GDM1 (cell line): ENCODE results near the gene ADIPOQ.
"Not testable (repeated sequence)": the region's sequence is repeated elsewhere in the genome, so short reads cannot be mapped to it uniquely, and the experiment has no call there.

Source experiments
- DNase-seq: peaks from one replicate; lab custom pipeline; 2025; lab: John Stamatoyannopoulos, UW

ADIPOQ gene

DNA sequence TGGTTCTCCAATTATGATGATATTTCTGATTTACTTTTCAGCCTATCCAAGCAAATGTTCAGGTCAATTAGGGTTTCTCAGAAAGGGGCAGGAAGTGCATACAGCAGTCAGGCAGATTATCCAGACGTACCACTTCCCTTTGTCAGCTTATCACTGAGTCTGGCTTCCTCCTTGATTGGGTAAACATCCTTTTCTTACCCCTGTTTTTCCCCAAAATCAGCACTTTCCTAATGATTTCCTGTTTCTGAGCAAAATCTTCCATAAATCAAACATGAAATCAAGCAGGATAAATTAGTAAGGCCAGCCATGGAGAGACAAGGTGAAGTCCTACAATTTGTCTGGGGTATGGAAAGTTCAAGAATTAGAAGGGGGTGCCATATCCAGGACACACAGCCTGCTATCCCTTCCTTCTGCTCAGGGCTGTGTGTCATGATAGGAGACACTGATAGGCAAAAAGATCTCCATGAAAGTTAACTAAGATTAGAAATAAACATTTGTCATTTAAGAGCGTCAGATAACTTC lies 29.0 kb downstream of the ADIPOQ start:
- DNase-seq, result no peak

DNA sequence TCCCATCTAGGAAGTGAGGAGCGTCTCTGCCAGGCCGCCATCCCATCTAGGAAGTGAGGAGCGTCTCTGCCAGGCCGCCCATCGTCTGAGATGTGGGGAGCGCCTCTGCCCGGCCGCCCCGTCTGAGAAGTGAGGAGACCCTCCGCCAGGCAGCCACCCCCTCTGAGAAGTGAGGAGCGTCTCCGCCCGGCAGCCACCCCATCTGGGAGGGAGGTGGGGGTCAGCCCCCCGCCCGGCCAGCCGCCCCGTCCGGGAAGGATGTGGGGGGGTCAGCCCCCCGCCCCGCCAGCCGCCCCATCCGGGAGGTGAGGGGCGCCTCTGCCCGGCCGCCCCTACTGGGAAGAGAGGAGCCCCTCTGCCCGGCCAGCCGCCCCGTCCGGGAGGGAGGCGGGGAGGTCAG lies 31.3 kb downstream of the ADIPOQ start:
- not testable (repeated sequence) for DNase-seq

DNA sequence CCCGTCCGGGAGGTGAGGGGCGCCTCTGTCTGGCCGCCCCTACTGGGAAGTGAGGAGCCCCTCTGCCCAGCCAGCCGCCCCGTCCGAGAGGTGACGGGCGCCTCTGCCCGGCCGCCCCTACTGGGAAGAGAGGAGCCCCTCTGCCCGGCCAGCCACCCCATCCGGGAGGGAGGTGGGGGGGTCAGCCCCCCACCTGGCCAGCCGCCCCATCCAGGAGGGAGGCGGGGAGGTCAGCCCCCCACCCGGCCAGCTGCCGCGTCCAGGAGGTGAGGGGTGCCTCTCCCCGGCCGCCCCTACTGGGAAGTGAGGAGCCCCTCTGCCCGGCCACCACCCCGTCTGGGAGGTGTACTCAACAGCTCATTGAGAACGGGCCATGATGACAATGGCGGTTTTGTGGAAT lies 31.7 kb downstream of the ADIPOQ start:
- DNase-seq, result not testable (repeated sequence)

DNA sequence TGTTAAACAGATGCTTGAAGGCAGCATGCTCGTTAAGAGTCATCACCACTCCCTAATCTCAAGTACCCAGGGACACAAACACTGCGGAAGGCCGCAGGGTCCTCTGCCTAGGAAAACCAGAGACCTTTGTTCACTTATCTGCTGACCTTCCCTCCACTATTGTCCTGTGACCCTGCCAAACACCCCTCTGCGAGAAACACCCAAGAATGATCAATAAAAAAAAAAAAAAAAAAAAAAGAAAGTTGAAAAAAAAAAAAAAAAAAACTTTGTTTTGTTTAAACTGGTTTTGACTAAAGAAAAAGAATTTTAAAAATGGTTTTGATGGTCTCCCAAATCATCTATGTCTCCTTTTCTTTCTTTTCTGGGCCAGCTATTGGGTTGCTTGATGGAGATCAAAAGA lies 32.3 kb downstream of the ADIPOQ start:
- DNase-seq, result not testable (repeated sequence)

DNA sequence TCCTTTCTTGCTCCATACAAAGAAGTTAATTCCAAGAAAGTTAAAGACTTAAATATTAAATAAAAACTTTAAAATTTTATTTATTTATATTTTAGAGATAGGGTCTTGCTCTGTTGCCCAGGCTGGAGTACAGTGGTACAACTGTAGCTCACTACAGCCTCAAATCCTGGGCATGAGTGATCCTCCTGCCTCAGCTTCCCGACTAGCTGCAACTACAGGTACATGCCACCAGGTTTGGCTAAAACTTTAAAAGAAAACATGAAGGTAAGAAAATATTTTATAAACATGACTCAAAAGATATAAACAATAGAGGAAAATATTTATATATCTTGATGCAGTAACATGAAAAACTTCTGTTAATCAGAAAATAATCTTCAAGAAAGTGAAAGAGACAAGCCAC lies 33.2 kb downstream of the ADIPOQ start:
- no peak for DNase-seq

DNA sequence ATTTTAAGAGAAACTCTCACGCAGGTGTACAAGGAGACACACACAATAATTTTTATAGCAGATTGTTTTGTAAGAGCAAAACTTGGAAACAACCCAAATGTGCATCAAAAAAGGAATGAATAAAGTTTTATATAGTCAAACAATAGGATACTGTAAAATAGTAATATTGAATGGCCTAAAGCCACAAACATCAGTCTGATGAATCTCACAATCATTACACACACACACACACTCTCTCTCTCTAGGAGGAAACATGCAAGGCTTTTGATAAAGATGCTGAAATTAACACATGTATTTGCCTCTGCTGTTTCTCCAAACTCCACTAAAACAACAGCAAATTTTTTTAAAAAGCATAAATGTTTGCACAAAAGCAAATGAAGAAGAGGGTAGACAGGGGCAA lies 37.3 kb downstream of the ADIPOQ start:
- DNase-seq, result no peak

DNA sequence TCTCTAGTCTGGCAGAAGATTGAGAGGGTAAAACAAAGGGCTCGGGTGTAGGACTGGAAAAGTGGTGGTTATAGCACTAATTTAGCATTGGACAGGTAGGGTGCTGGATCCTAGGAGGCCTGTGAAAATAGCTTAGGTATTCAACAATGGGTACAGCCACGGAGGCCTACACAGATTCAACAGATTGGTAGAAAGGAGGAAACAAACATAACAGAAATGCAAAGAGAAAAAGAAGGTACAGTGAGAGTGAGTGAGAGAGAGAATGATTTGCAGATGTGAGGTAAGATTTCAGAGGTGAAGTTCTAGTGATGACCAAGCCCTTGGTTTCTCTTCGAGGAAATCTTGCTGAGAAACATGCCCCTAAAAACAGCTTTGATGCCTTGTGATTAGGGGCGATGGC lies 37.9 kb downstream of the ADIPOQ start:
- DNase-seq, result no peak

DNA sequence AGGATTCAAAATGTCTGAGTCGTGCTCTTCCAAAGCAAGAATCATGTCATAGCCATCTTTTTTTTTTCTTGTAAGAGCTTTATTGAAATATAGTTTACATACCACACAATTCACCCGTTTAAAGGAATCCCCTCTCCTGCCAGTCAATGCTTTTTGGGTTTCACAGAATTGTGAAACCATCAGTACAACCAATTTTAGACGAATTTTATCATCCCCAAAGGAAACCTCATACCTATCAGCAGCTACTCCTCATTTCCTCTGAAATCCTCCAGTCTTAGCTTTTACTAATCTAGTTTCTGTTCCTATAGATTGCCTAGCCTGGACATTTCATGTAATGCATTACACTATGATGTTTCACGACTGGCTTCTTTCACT lies 39.6 kb downstream of the ADIPOQ start:
- DNase-seq, result no peak

DNA sequence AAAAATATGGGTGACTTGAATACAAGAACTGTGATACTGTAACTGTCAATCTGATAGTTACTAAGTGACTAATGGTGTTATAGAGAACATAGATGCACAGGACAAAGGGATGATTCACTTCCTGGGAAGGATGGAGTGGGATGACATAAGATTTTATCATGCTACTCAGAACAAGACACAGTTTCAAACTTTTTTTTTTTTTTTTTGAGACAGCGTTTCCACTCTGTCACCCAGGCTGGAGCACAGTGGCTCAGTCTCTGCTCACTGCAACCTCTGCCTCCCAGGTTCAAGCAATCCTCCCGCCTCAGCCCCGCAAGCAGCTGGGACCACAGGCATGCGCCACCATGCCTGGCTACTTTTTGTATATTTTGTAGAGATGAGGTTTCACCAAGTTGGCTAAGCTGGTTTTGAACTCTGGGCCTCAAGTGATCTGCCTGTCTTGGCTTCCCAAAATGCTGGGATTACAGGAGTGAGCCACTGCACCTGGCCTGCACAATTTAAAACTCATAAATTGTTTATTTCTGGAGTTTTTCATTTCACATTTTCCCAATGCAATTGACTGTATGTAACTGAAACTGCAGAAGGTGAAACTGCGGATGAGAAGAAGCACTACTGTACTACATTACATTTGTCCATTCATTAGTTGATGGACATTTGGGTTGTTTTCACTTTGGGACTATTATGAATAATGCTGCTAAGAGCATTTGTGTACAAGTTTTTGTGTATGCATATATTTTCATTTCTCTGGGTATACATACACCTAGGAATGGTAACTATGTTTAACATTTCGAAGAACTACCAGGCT lies 40.6 kb downstream of the ADIPOQ start:
- no peak for DNase-seq

DNA sequence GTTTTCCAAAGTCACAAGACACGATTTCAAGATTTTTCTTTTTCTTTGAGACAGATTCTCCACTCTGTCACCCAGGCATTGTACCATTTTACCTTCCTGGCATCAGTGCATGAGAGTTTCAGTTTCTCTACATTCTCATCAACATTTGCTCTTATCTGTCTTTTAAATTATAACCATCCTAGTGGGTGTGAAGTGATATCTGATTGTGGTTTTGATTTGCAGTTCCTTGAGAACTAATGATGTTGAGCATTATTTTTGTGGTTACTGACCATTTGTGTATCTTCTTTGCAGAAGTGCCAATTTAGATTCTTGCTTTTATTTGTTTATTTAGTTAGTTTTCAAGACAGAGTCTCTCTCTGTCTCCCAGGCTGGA lies 41.2 kb downstream of the ADIPOQ start:
- no peak for DNase-seq

DNA sequence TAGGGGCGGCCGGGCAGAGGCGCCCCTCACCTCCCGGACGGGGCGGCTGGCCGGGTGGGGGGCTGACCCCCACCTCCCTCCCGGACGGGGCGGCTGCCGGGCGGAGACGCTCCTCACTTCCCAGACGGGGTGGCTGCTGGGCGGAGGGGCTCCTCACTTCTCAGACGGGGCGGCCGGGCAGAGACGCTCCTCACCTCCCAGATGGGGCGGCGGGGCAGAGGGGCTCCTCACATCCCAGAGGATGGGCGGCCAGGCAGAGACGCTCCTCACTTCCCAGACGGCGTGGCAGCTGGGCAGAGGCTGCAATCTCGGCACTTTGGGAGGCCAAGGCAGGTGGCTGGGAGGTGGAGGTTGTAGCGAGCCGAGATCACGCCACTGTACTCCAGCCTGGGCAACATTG lies 42.4 kb downstream of the ADIPOQ start:
- DNase-seq, result not testable (repeated sequence)

DNA sequence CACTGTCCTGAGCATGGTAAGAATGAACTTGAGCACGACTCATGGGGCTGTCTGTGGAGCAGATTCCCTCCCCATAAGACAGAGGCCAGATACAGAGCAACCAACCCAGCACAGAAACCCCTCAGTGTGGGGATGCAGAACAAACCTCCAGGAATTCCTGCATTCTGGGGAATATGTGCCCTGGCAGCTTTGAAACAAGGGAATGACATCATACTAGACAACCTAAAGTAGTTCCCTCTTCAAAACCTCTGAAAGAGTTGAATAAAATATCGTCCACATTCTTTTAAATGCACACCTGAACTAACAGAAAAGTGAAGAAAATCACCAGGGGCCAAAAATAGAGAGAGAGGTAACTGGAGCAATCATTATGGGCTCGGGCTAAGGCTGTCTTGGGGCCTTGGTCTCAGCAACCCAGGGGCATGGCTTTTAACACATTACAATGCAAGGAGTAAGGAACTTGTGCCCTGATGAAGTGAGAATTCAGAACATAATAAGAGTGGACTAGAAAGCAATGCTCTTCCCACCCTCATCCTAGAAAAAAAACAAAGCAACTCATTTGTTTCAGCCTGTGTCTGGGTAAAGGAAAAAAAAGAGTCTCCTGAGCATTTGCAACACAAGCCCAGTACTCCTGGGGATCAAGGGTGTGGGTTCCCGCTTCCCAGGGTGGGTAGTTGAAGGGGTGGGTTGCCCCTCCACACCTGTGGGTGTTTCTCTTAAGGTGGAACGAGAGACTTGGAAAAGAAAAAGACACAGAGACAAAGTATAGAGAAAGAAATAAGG lies 43.9 kb downstream of the ADIPOQ start:
- no peak for DNase-seq

DNA sequence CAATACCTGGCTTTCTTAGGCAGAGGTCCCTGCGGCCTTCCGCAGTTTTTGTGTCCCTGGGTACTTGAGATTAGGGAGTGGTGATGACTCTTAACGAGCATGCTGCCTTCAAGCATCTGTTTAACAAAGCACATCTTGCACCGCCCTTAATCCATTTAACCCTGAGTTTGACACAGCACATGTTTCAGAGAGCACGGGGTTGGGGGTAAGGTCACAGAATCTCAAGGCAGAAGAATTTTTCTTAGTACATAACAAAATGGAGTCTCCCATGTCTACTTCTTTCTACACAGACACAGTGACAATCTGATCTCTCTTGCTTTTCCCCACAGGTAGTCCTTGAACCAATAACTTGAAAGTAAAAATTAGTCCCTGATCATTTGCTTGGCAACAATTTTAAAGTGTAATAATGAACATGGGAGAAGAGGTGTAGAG lies 45.0 kb downstream of the ADIPOQ start:
- not testable (repeated sequence) for DNase-seq

DNA sequence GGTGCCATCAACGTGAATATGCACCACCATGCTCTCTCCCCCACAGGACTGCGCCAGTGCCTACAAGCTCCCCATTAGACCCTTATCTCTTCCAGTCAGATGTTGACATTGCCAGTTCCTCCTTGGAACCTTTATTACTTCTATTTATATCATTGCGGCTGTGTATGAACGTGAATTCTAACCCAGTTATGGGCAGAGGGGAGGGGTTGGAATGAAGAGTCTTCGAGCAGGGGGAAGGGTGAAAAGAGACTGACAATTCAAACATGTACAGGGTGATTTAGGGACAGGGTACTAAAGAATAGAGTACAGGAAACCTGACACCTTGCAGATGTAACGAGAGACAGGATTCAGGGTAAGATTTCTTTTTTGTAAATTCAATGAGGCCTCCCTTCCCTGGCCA lies 46.1 kb downstream of the ADIPOQ start:
- peak; percentile 83 for DNase-seq

DNA sequence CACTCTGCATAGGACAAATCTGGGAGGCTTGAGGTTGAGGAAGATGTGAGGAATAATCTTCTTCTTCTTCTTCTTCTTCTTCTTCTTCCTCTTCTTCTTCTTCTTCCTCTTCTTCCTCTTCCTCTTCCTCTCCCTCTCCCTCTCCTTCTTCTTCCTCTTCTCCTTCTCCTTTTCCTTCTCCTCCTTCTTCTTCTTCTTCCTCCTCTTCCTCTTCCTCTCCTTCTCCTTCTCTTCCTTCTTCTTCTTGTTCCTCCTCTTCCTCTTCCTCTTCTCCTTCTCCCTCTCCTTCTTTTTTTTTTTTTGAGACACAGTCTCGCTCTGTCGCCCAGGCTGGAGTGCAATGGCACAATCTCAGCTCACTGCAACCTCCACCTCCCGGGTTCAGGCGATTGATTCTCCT lies 47.2 kb downstream of the ADIPOQ start:
- DNase-seq, result not testable (repeated sequence)

DNA sequence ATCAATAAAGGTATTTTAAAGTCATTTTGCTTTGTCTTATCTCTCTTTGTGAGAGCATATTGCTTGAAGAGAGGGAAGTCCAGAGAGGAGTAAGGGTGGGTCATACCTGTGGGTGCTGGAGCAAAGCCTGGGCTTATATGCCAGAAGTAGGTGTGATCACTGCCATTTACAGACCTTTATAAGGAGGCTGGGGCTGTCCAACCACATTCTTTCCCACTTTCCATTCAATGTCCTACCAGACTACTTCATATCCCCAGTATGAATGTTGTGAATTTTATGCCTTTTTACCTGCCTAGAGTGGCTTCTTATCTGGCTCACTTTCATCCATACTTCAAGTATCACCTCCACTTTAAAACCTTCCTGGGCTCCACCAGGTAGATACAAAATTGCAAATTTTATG lies 48.4 kb downstream of the ADIPOQ start:
- DNase-seq, result no peak

DNA sequence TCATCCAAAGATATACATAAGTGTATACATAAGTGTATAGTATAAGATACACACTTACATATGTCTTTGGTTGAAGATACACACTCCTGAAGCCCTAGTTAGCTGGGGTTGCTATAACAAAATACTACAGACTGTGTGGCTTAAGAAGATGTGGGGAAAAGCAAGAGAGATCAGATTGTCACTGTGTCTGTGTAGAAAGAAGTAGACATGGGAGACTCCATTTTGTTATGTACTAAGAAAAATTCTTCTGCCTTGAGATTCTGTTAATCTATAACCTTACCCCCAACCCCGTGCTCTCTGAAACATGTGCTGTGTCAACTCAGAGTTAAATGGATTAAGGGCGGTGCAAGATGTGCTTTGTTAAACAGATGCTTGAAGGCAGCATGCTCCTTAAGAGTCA lies 50.6 kb downstream of the ADIPOQ start:
- DNase-seq, result not testable (repeated sequence)

DNA sequence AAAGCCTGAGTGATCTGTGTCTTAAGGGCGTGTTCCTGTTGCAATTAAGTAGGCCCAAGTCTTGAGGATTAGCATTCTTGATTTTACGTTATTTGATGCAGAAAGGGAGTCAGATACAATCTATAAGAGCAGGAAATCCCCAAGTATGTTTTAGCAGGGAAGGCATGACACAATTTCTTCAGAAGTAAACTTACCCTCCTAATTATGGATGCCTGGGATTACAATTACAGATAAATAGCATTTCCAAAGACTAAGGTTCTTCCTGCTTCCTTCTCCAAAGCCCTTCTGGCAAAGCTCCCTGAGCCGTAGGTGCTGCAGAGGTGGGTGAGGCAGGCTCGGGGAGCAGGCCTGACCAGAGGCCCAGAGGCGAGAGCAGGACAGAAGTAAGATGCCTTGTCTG lies 52.9 kb downstream of the ADIPOQ start:
- no peak for DNase-seq

DNA sequence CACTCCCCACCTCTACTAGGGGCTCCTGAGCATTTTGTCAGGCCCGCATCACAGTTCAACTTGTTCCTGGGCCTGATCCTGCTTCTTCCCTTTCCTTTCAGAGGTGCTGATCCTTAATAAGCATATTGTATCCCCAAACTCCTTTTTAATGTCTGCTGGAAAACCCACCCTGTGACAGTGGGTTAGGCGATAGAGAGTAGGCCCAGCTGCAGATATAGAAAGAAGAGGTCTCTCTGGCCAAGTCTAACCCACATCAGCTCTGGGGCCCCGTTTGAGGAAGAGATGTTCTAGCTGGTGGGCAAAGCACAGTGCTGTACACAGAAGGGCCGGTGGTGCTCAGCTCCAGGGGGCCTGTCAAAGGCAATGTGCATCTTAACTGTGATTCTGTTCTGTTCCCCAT lies 53.5 kb downstream of the ADIPOQ start:
- DNase-seq, result no peak

DNA sequence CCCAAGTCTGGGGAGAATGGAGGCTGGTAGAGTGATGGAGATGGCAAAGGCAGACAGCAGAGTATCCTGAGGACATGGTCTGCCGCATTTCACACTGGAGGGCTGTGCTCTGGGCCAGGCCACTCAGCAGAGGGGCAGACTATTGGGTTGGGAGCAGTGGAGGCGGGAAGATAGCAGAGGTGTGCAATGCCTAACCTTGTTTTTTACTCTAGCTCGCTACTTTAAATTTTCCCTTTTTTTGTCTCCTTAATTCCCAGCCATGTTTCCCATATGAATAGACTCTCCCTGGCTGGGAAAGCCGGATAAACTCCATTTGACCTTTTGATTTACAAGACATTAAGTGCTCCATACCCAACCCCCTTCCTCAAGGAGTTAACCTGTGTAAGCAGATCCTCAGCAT lies 54.4 kb downstream of the ADIPOQ start:
- DNase-seq, result no peak

DNA sequence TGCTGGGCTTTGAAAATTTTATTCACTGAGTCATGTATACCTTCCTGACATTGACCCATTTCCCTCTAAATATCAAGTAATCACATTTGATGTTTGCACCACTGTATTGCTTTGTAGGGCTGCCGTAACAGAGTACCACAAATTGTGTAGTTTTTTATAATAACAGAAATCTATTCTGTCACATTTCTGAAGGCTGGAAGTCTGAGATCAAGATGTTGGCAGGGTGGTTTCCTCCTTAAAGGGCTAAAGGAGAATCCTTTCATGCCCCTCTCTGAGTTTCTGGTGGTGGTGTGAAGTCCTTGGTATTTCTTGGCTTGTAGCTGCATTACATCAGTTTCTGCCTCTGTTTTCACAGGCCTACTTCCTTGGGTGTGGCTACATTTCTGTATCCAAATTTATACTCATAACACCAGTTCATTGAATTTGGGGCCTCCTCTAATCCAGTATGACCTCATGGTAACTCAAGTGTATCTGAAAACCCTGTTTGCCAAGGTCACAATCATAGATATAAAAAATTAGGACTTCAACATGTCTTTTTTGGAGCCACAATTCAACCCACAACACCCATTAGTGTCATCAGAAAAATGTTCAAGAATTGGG lies 58.7 kb downstream of the ADIPOQ start:
- no peak for DNase-seq

DNA sequence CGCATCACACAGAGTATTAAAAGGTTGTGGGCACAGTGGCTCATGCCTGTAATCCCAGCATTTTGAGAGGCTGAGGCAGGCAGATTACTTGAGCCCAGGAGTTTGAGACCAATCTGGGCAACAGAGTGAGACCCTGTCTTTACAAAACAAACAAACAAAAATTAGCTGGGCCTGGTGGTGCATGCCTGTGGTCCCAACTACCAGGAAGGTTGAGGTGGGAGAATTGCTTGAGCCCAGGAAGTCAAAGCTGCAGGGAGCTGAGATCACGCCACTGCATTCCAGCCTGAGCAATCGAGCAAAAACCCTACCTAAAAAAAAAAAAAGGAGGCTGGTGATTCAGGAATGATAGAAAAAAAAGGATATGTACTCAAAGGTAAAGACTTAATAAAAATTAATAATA lies 59.6 kb downstream of the ADIPOQ start:
- no peak for DNase-seq

DNA sequence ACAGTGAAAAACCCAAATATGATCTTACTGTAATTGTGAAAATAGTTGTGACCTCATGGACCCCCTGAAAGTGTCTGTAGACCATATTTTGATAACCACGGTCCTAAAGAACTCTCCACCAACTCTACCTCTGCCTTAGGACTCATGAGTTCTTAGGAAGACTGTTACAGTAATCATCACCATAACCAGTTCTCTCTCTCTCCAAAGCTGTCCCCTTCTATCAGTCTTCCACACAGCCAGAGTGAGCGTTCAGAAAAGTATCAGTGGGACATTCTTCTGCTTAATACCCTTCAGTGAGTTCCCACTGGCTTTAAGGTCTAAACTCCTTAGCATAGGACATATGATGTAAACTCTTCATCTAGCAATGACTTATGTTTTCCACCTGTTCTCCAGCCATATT lies 60.2 kb downstream of the ADIPOQ start:
- DNase-seq, result no peak
